ENCODE data around the gene CACNA1F. TPM values are rescaled to one million over a fixed set of nuclear protein-coding genes. Genes with fewer than 3 reads are reported as not detected.

CACNA1F gene
- total and polyA plus RNA-seq, 10 of the 15 experiments (the other 5 are each of a cell fraction or from before 2014, with no cell fraction given): 0.01 to 0.32 (median 0.05) TPM; not detected in 5

- TF ChIP-seq ZBTB40 (IDR thresholded peaks at IDR 0.05; ENCODE audit: borderline replicate concordance) (no peak), PBX3 (IDR thresholded peaks at IDR 0.05; ENCODE audit: insufficient replicate concordance, low read depth, low read length) (no peak), SMARCA5 (IDR thresholded peaks at IDR 0.05) (no peak), CTCF (IDR thresholded peaks at IDR 0.05 in 2 of 3, conservative IDR thresholded peaks at IDR 0.05 in 1 of 3; ENCODE audit: control insufficient read depth in 2 of 3, extremely low read depth in 1 of 3, insufficient read depth in 1 of 3, low read depth in 3 of 3, low read length in 3 of 3) (no peak), ZSCAN29 (IDR thresholded peaks at IDR 0.05) (no peak), CREB1 (IDR thresholded peaks at IDR 0.05; ENCODE audit: low read depth) (no peak), ZBTB11 (CRISPR knock-in tag; IDR thresholded peaks at IDR 0.05) (no peak), CBX3 (IDR thresholded peaks at IDR 0.05; ENCODE audit: borderline replicate concordance, low read depth) (no peak), PRDM15 (CRISPR knock-in tag; IDR thresholded peaks at IDR 0.05) (no peak), RAD51 (IDR thresholded peaks at IDR 0.05) (no peak), REST (IDR thresholded peaks at IDR 0.05; ENCODE audit: low read depth, low read length) (no peak)
Measured at GRCh38 chrX:49243166-49243565, 10.0 kb upstream of the CACNA1F start (continued).

All from GM12878 (cell line).